Stomach (tissue), 4 donors: ENCODE data around the gene KLHL29.

Experiments used
- EP300 ChIP-seq: sonication (generic); formaldehyde crosslinking; IDR thresholded peaks from one replicate; pipeline ENCODE4 v1.6.1; 2017; ENCODE audit warnings: antibody characterized with exemption
- POLR2A ChIP-seq, 4 donors: fragments of 450-650 bp; IDR thresholded peaks; one replicate each; pipeline ENCODE4 v1.6.1; 2016; ENCODE audit warnings: antibody characterized with exemption in 4 of 4, control low read depth in 2 of 4, mild to moderate bottlenecking in 1 of 4, moderate library complexity in 1 of 4
- POLR2AphosphoS5 ChIP-seq, 3 donors: sonication (generic); formaldehyde crosslinking; IDR thresholded peaks; one replicate each; pipeline ENCODE4 v1.6.1; 2016; ENCODE audit warnings: antibody characterized with exemption in 3 of 3
- TF ChIP-seq, protein P1 (sequence below), 7 experiments: fragments of 450-650 bp in 4 of 7; fragments of 200-600 bp in 3 of 7; sonication (generic) in 3 of 7; IDR thresholded peaks; one replicate each; pipeline ENCODE4 v1.5.1; 2016 to 2019; ENCODE audit warnings: antibody characterized with exemption in 7 of 7, control low read depth in 2 of 7, mild to moderate bottlenecking in 1 of 7

DNA sequence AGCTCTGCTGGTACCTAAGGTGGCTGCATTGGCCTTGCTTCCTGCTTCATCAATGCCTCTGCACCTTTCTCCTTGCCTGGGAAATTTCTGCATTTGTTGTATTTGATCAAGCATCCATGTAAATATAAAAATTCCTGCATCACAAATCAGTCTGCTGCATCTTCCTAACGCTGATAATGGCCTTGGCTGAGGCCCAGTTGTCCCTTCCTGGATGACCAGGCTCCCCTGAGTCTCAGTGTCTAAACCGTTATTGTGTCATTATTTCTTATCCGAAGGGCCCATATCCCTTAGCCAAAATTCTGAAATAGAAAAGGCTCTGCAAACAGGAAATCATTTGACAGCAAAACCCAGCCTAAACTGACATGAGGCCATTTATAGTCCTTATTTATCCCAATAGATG lies 62.4 kb downstream of the KLHL29 start:
- TF ChIP-seq, protein P1, sequence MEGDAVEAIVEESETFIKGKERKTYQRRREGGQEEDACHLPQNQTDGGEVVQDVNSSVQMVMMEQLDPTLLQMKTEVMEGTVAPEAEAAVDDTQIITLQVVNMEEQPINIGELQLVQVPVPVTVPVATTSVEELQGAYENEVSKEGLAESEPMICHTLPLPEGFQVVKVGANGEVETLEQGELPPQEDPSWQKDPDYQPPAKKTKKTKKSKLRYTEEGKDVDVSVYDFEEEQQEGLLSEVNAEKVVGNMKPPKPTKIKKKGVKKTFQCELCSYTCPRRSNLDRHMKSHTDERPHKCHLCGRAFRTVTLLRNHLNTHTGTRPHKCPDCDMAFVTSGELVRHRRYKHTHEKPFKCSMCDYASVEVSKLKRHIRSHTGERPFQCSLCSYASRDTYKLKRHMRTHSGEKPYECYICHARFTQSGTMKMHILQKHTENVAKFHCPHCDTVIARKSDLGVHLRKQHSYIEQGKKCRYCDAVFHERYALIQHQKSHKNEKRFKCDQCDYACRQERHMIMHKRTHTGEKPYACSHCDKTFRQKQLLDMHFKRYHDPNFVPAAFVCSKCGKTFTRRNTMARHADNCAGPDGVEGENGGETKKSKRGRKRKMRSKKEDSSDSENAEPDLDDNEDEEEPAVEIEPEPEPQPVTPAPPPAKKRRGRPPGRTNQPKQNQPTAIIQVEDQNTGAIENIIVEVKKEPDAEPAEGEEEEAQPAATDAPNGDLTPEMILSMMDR (IDR thresholded peaks at IDR 0.05), result no peak
- TF ChIP-seq POLR2AphosphoS5 (IDR thresholded peaks at IDR 0.05) (no peak), POLR2A (IDR thresholded peaks at IDR 0.05) (no peak), EP300 (no peak)
